Measurements from ENCODE around the gene AGPAT2.

AGPAT2 gene

GRCh38 chr9:136653323-136654079, 33.8 kb downstream of the AGPAT2 start:
- Histone ChIP-seq H3K9me3 (no peaks in the 10 kb centered on the region), H3K27me3 (peaks cover 100% of the 10 kb centered on the region)

GRCh38 chr9:136651860-136652259, 35.4 kb downstream of the AGPAT2 start:
- Histone ChIP-seq H3K4me3 (ENCODE audit: low read depth in 1 of 2, low read length in 1 of 2) (no peak overlapping the region), H3K27me3 (peaks cover 100% of the 10 kb centered on the region), H3K36me3 (no peaks in the 10 kb centered on the region), H3K27ac (no peak overlapping the region), H3K9me3 (no peaks in the 10 kb centered on the region), H3K4me1 (ENCODE audit: control insufficient read depth in 1 of 2, insufficient read depth in 1 of 2, low read depth in 1 of 2, low read length in 1 of 2) (no peaks in the 10 kb centered on the region)
- TF ChIP-seq CTCF (IDR thresholded peaks at IDR 0.05) = no peak

More at GRCh38 chr9:136653323-136654079, 33.8 kb downstream of the AGPAT2 start:
- Histone ChIP-seq H3K27ac (no peak overlapping the region), H3K36me3 (no peaks in the 10 kb centered on the region), H3K4me1 (ENCODE audit: control insufficient read depth in 1 of 2, insufficient read depth in 1 of 2, low read depth in 1 of 2, low read length in 1 of 2) (no peaks in the 10 kb centered on the region), H3K4me3 (ENCODE audit: low read depth in 1 of 2, low read length in 1 of 2) (no peak overlapping the region)
- TF ChIP-seq CTCF (IDR thresholded peaks at IDR 0.05) = no peak

- Histone ChIP-seq H3K36me3 (no peaks in the 10 kb centered on the region), H3K4me3 (ENCODE audit: low read depth in 1 of 2, low read length in 1 of 2) (no peak overlapping the region), H3K27ac (no peak overlapping the region), H3K27me3 (peaks cover 100% of the 10 kb centered on the region), H3K9me3 (no peaks in the 10 kb centered on the region), H3K4me1 (ENCODE audit: control insufficient read depth in 1 of 2, insufficient read depth in 1 of 2, low read depth in 1 of 2, low read length in 1 of 2) (peaks cover 6 to 8% of the 10 kb centered on the region in 2 experiments)
- no peak for TF ChIP-seq CTCF (IDR thresholded peaks at IDR 0.05)
These were observed 36.6 kb downstream of the AGPAT2 start for GRCh38 chr9:136650648-136651047.

- Histone ChIP-seq H3K4me3 (ENCODE audit: low read depth in 1 of 2, low read length in 1 of 2) (no peak overlapping the region), H3K36me3 (no peaks in the 10 kb centered on the region), H3K9me3 (no peaks in the 10 kb centered on the region), H3K27me3 (peaks cover 100% of the 10 kb centered on the region), H3K4me1 (ENCODE audit: control insufficient read depth in 1 of 2, insufficient read depth in 1 of 2, low read depth in 1 of 2, low read length in 1 of 2) (peaks cover 11 to 14% of the 10 kb centered on the region in 2 experiments), H3K27ac (no peak overlapping the region)
- no peak for TF ChIP-seq CTCF (IDR thresholded peaks at IDR 0.05)
These were observed 37.2 kb downstream of the AGPAT2 start for GRCh38 chr9:136650021-136650420.

GRCh38 chr9:136648751-136649150, 38.5 kb downstream of the AGPAT2 start:
- Histone ChIP-seq H3K27ac (no peak overlapping the region), H3K4me3 (ENCODE audit: low read depth in 1 of 2, low read length in 1 of 2) (no peak overlapping the region), H3K9me3 (no peaks in the 10 kb centered on the region), H3K4me1 (ENCODE audit: control insufficient read depth in 1 of 2, insufficient read depth in 1 of 2, low read depth in 1 of 2, low read length in 1 of 2) (peaks cover 21 to 26% of the 10 kb centered on the region in 2 experiments), H3K27me3 (peaks cover 100% of the 10 kb centered on the region), H3K36me3 (no peaks in the 10 kb centered on the region)
- no peak for TF ChIP-seq CTCF (IDR thresholded peaks at IDR 0.05)
